ENCODE results near the gene SERGEF. TPM values are rescaled to one million over a fixed set of nuclear protein-coding genes. Genes with fewer than 3 reads are reported as not detected.

The SERGEF gene
- total and polyA plus RNA-seq, 10 of the 15 experiments (the other 5 are each of a cell fraction or from before 2014, with no cell fraction given), result 14.6 to 27.8 (median 22.4) TPM

GRCh38 chr11:17873586-17873985 lies 139.3 kb downstream of the SERGEF start:
- in situ Hi-C loops (cut with MboI), result no loop called here
- DNase-seq (ENCODE audit: low read depth, low spot score) (no peak), FAIRE-seq (no peak), ATAC-seq (no peak)
- SMC1A ChIA-PET (ENCODE audit: uncharacterized antibody, unreplicated experiment), result interaction anchor here (4.2 kb wide), 1 partner anchor 8 kb away, joined by 11 read pairs; no protein-coding TSS in a partner anchor
- intact Hi-C loops (cut with micrococcal nuclease; ENCODE audit: unreplicated experiment), result no loop called here
- Histone ChIP-seq H3K4me3 (no peak overlapping the region), H3K27ac (ENCODE audit: control insufficient read depth, insufficient read depth) (no peak overlapping the region), H3K4me2 (ENCODE audit: control insufficient read depth, insufficient read depth) (no peak overlapping the region), H3K4me1 (ENCODE audit: control insufficient read depth, insufficient read depth, low read length) (peaks cover 6% of the 10 kb centered on the region), H2AFZ (ENCODE audit: control insufficient read depth, low read depth, low read length) (no peak overlapping the region), H3K27me3 (replicated peaks in 1 of 2; ENCODE audit: control insufficient read depth in 2 of 2, insufficient read depth in 2 of 2, low read length in 1 of 2) (no peaks in the 10 kb centered on the region), H3K9ac (ENCODE audit: control insufficient read depth, insufficient read depth, low read length) (no peak overlapping the region), H3K79me2 (ENCODE audit: control insufficient read depth, insufficient read depth, low read length) (no peaks in the 10 kb centered on the region), H4K20me1 (ENCODE audit: control insufficient read depth, insufficient read depth) (no peaks in the 10 kb centered on the region), H3K36me3 (ENCODE audit: control insufficient read depth in 2 of 2, insufficient read depth in 2 of 2, low read length in 1 of 2) (no peaks in the 10 kb centered on the region), H3K9me3 (replicated peaks; ENCODE audit: control insufficient read depth, insufficient read depth, low read length) (peaks cover 2% of the 10 kb centered on the region; the same call in 2 of the 3 replicates)
- CTCF ChIA-PET, result interaction anchor here (1.1 to 6.4 kb wide), 3 partner anchors 9 to 25 kb away, joined by 3 to 46 read pairs (median 3); no protein-coding TSS in a partner anchor
- POLR2A ChIA-PET, result no interaction called here
- WGBS (ENCODE audit: insufficient coverage, insufficient replicate concordance, low lambda C conversion rate, missing lambda C conversion rate), result 93% methylated on average over 2 of the region's 2 CpGs
- BruUV-seq (replicated peaks), result no TSS peak
- TF ChIP-seq NFYA (IDR thresholded peaks at IDR 0.05; ENCODE audit: borderline replicate concordance, low read depth, low read length) (no peak), CBFB (IDR thresholded peaks at IDR 0.05; ENCODE audit: low read depth) (no peak), RELB (IDR thresholded peaks at IDR 0.05; ENCODE audit: low read depth) (no peak), JUNB (IDR thresholded peaks at IDR 0.05) (no peak), USF1 (IDR thresholded peaks at IDR 0.05; ENCODE audit: borderline replicate concordance, extremely low read length, insufficient read depth, low read depth, low read length) (no peak), IRF5 (IDR thresholded peaks at IDR 0.05; ENCODE audit: borderline replicate concordance) (no peak), SP1 (IDR thresholded peaks at IDR 0.05; ENCODE audit: low read depth, low read length) (no peak), KLF5 (IDR thresholded peaks at IDR 0.05; ENCODE audit: partially characterized antibody) (no peak), TARDBP (IDR thresholded peaks at IDR 0.05; ENCODE audit: borderline replicate concordance) (no peak), SPI1 (IDR thresholded peaks at IDR 0.05; ENCODE audit: borderline replicate concordance, insufficient read depth, low read depth, low read length) (no peak), POLR2A (IDR thresholded peaks at IDR 0.05; ENCODE audit: low read depth, low read length) (no peak), MTA3 (IDR thresholded peaks at IDR 0.05; ENCODE audit: borderline replicate concordance, low read length) (no peak), MYB (IDR thresholded peaks at IDR 0.05; ENCODE audit: borderline replicate concordance, low read depth, low read length) (no peak), BHLHE40 (IDR thresholded peaks at IDR 0.05; ENCODE audit: borderline replicate concordance in 1 of 2, low read depth in 2 of 2, low read length in 1 of 2) (no peak), PRDM15 (CRISPR knock-in tag; IDR thresholded peaks at IDR 0.05) (no peak), NFXL1 (IDR thresholded peaks at IDR 0.05; ENCODE audit: borderline replicate concordance) (no peak), RUNX3 (IDR thresholded peaks at IDR 0.05; ENCODE audit: low read length) (no peak)
- RAD21 ChIA-PET (ENCODE audit: unreplicated experiment), result no interaction called here
